HG03342 (cell line): Measurements from ENCODE around the gene ZC3H7A.

ENCODE experiments used
- ATAC-seq: cut with Tn5 transposase; IDR thresholded peaks from one replicate; pipeline ENCODE4 v1.9.1; 2021; ENCODE audit warnings: mild to moderate bottlenecking, moderate library complexity; ENCODE audit not compliant: unreplicated experiment

Gene ZC3H7A

GRCh38 chr16:11779074-11779473 is 18.0 kb downstream of the ZC3H7A start:
- ATAC-seq = no peak

DNA sequence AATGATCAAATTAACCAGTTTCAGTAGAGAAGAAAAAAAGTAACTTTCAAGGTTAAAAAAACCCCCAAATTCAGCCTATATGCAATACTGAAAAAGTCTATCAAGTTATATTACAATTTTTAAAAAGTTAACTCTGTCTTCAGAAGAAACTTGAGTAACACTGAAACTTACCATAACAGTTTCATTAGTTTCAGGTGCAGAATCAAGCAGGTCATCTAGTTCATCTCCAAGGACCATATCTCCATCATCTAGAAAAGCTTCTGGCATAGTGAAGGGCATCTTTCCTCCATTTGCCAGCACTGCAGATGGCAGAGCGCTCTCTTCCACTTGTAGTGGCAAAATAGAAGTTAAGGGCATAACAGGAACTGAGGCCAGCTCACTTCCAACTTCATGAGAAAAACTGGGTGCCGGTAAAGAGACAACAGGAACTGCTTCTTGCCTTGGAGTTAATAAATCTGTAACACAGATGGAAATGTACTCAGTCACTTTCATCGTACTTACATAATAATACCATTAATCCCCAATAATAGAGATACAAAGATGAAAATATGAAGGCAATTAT is 22.9 kb downstream of the ZC3H7A start:
- ATAC-seq = no peak

- no peak for ATAC-seq
Observed at GRCh38 chr16:11768849-11769248, 28.2 kb downstream of the ZC3H7A start.

DNA sequence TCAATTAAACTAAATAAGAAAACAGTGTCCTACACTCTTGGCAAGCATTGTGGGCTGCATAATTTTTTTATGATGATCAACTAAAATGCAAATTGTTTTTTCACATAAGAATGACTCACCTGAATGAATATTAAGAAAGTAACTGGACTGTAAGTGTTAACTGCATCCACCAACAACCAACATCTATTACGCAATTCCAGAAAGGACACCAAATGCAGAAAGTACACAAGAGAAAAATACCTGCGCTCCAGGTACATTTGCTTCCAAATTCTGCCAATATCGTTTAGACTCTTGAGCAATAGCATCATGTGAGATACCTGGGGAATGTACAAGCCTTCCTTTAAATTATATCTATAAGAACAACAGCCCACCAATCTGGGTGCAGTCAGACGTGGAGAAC is 34.6 kb downstream of the ZC3H7A start:
- ATAC-seq = no peak

DNA sequence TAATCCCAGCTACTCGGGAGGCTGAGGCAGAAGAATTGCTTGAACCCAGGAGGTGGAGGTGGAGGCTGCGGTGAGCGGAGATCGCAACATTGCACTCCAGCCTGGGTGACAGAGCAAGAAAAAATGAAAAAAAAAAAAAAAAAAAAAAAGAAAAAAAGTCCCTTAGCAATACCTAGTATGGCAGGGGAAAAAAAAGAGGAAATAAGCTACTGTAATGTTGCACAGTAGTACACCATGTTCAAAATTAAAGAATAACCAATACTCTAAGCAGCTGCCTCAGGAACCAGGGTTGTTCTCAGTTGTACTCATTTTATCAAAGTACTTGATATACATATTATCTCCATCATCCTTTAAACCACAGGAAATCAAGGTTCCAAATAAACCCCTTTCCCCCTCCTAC is 37.1 kb downstream of the ZC3H7A start:
- ATAC-seq = no peak

GRCh38 chr16:11759163-11759834 is 37.8 kb downstream of the ZC3H7A start:
- no peak for ATAC-seq

- ATAC-seq = no peak
Observed at GRCh38 chr16:11757671-11758545, 39.1 kb downstream of the ZC3H7A start.

GRCh38 chr16:11756248-11756647 is 40.8 kb downstream of the ZC3H7A start:
- ATAC-seq = no peak

GRCh38 chr16:11755022-11755760 is 41.9 kb downstream of the ZC3H7A start:
- no peak for ATAC-seq

- ATAC-seq = no peak
Observed at GRCh38 chr16:11752856-11753255, 44.2 kb downstream of the ZC3H7A start.

- no peak for ATAC-seq
Observed at GRCh38 chr16:11750056-11750455, 47.0 kb downstream of the ZC3H7A start.

- ATAC-seq = no peak
Observed at GRCh38 chr16:11748404-11749254, 48.4 kb downstream of the ZC3H7A start.

GRCh38 chr16:11747949-11748403 is 49.1 kb downstream of the ZC3H7A start:
- ATAC-seq = no peak

GRCh38 chr16:11744075-11744470 is 53.0 kb downstream of the ZC3H7A start:
- ATAC-seq = no peak

GRCh38 chr16:11743308-11744074 is 53.6 kb downstream of the ZC3H7A start:
- no peak for ATAC-seq

DNA sequence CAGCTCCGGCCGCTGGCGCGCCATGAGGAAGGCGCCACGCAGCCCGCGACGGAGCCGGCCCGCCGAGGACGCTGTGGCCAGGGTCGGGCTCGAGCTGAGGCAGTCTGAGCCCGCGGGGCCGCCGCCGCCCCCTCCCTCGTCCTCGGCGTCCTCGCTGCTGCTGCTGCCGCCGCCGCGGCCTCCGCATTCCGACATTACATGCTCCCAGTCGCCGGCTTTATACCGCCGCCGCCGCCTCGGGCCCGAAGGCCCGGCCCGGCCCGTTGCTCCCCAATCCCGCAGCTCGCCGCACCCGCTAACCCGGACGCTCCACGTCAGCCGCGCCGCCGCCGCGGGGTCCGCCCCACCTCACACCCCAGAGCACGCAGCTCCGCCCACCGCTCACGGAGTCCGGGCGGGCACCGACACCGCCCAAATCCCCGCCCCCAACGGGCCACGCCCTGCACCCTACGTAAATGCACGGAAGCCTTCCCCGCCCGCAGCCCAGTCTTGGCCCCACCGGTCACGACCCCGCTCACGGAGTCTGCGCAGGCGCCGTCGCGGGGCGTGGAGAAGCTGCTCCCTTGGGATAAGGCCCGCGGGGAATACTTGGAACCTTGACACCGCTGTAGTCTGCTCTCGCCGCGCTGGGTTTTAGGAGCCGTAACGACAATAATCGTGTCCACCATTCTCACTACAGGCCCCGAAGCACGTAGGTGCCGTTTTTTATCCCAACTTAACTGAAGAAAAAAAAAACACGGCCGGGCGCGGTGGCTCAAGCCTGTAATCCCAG is 54.3 kb downstream of the ZC3H7A start, which contains the start of gene TXNDC11:
Gene TXNDC11, minus strand, starts transcription at position 322 of the 772 bp plus-strand sequence. Its CDS starts 127 bp downstream, at position 195.
- ATAC-seq = peak; percentile 84

GRCh38 chr16:11742093-11742535 is 54.9 kb downstream of the ZC3H7A start:
- peak; percentile 27 for ATAC-seq

DNA sequence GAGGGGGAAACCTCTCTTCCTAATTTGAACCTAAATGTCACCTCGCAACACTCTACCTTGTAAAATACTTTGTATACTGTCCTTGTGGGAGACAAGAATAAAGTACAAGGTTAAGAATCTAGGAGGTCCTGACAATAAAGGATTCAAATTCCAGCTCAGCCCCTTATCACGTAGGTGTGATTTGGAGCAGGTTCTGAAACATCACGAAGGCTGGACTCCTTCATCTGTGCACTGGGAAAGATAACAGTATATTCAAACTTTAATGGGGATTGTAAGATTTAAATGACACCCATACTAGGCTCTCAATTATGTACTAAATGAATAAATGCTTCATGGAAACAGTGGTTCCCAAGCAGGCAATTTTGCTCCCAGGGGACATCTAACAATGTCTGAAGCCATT is 56.5 kb downstream of the ZC3H7A start:
- ATAC-seq = no peak
